A673 (cell line): ENCODE data around the gene GPR157. TPM values are rescaled to one million over a fixed set of nuclear protein-coding genes. Genes with fewer than 3 reads are reported as not detected.

Experiments used
- BruUV-seq: library from RNA; stranded (reverse); fragments of 400-500 nt; replicated peaks from 2 replicates; lab custom pipeline; 2021; lab: Mats Ljungman, UMichigan
- CTCF ChIA-PET: fragments of 300-600 bp; sonication (Branson Sonifier 250); formaldehyde crosslinking; loops from one replicate; lab custom pipeline; 2022; ENCODE audit warnings: antibody characterized with exemption; lab: Charles Lee
- POLR2A ChIA-PET: fragments of 300-600 bp; sonication (Branson Sonifier 250); formaldehyde crosslinking; loops from one replicate; lab custom pipeline; 2022; ENCODE audit warnings: antibody characterized with exemption; ENCODE audit not compliant: low non-redundant PET; lab: Charles Lee
- DNase-seq: peaks from one replicate; pipeline ENCODE4 v3.0.0-alpha.2; 2015; ENCODE audit warnings: low spot score
- H3K27ac ChIP-seq: fragments of 200-600 bp; sonication (generic); 2 replicates; pipeline ENCODE4 v1.5.1; 2016; ENCODE audit warnings: mixed run types, low read depth, mild to moderate bottlenecking, mixed read lengths, antibody characterized with exemption, low read length; ENCODE audit not compliant: poor library complexity, severe bottlenecking
- H3K27me3 ChIP-seq: fragments of 200-600 bp; sonication (generic); replicated peaks from 2 replicates; pipeline ENCODE4 v1.6.1; 2017; ENCODE audit warnings: mixed run types, low read depth, mild to moderate bottlenecking, mixed read lengths, antibody characterized with exemption, low read length; ENCODE audit not compliant: insufficient read depth, poor library complexity
- H3K36me3 ChIP-seq: fragments of 200-600 bp; sonication (generic); 2 replicates; pipeline ENCODE4 v1.6.1; 2016; ENCODE audit warnings: mixed run types, mild to moderate bottlenecking, mixed read lengths, antibody characterized with exemption, low read length; ENCODE audit not compliant: insufficient read depth, poor library complexity, severe bottlenecking
- H3K4me1 ChIP-seq: fragments of 200-600 bp; sonication (generic); 2 replicates; pipeline ENCODE4 v1.6.1; 2017; ENCODE audit warnings: mixed run types, mild to moderate bottlenecking, mixed read lengths, antibody characterized with exemption, low read length; ENCODE audit not compliant: insufficient read depth, poor library complexity, severe bottlenecking
- H3K4me3 ChIP-seq: fragments of 200-600 bp; sonication (generic); 2 replicates; pipeline ENCODE4 v1.5.1; 2016; ENCODE audit warnings: low read depth, mixed run types, mild to moderate bottlenecking, mixed read lengths, low read length; ENCODE audit not compliant: poor library complexity, severe bottlenecking
- H3K9me3 ChIP-seq: fragments of 200-600 bp; sonication (generic); 2 replicates; pipeline ENCODE4 v1.6.1; 2016; ENCODE audit warnings: mixed run types, low read depth, mild to moderate bottlenecking, mixed read lengths, antibody characterized with exemption, low read length; ENCODE audit not compliant: poor library complexity, severe bottlenecking
- EZH2 ChIP-seq: fragments of 200-600 bp; sonication (generic); IDR thresholded peaks from 2 replicates; pipeline ENCODE4 v1.6.1; 2017; ENCODE audit warnings: borderline replicate concordance, low read depth, mild to moderate bottlenecking, mixed read lengths, antibody characterized with exemption, low read length; ENCODE audit not compliant: poor library complexity, severe bottlenecking
- intact Hi-C: fragments of 100-400 bp; cut with micrococcal nuclease; formaldehyde crosslinking; loops from one replicate; pipeline ENCODE4 v1.10.0; 2022; ENCODE audit not compliant: unreplicated experiment
- total RNA-seq: library from RNA; stranded (reverse); gene quantifications from 2 replicates; pipeline ENCODE4 v1.2.3, GENCODE V29; 2021
- TF ChIP-seq, protein P1 (sequence below): fragments of 300-800, 200-600 bp; sonication (generic); conservative IDR thresholded peaks from 2 replicates; pipeline ENCODE4 v1.5.1; 2017; ENCODE audit warnings: low read depth, mild to moderate bottlenecking, antibody characterized with exemption, low read length, moderate library complexity, mixed read lengths

GPR157 gene
- total RNA-seq, 1 experiment from 2014 or later, result 0.34 TPM

DNA sequence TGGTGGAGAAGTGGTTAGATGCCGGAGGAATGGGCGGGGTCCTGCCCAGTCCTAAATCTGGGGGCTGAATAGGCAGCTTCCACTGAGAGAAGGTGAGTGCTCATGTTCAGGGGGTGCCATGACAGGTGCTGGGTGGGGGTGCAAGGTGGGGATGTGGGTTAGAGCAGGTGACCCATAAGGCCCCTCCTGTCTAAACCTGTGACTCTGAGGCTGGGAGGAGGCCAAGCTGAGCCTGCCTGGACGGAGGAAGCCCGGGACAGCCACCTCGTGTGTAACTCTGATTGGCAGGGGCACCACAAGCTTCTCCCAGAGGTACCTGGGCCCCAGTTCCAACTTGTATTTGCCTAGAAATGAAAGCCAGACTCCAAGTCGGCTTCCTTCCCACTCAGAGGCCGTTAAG is 10.7 kb downstream of the GPR157 start:
- no peaks in the 10 kb centered on the region for H3K4me1 ChIP-seq
- POLR2A ChIA-PET, result no interaction called here
- CTCF ChIA-PET, result interaction anchor here (0.7 kb wide), 1 partner anchor 79 kb away, joined by 12 read pairs; no protein-coding TSS in a partner anchor

DNA sequence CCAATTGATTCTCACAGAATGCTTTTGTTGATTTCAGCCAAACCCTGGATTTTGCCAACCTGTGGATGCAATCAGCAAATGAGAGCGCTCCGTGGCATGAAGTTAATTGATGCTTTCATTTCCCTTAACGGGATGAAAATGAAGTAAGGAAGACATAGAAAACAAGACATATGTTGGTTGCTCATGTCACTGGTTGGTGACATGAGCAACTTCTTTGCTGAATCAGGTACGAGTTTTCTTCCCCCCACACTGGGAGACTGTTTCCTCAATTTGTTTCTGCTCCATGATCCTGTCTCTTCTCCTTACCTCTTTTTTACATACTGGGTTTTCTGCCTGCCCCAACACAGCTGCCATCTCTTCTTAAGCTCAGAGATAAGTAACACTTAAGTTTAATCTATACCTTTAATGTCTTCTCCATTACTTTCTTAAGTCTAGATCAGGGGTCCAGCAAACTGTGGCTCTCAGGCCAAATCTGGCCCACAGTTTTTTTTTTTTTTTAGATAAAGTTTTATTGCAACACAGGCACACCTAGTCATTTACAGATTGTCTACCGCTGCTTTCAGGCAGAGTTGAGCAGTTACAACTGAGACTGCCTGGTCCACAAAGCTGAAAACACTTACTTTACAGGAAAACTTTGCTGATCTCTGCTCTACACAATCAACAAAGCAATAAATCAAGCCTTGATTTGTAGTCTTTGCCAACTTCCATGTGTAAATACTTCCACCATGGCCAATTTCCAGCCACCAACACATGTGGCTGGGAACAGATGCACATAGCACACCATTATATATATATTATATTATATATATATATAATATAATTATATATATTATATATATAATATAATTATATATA is 13.3 kb downstream of the GPR157 start:
- TF ChIP-seq, protein P1, sequence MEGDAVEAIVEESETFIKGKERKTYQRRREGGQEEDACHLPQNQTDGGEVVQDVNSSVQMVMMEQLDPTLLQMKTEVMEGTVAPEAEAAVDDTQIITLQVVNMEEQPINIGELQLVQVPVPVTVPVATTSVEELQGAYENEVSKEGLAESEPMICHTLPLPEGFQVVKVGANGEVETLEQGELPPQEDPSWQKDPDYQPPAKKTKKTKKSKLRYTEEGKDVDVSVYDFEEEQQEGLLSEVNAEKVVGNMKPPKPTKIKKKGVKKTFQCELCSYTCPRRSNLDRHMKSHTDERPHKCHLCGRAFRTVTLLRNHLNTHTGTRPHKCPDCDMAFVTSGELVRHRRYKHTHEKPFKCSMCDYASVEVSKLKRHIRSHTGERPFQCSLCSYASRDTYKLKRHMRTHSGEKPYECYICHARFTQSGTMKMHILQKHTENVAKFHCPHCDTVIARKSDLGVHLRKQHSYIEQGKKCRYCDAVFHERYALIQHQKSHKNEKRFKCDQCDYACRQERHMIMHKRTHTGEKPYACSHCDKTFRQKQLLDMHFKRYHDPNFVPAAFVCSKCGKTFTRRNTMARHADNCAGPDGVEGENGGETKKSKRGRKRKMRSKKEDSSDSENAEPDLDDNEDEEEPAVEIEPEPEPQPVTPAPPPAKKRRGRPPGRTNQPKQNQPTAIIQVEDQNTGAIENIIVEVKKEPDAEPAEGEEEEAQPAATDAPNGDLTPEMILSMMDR, result no peak
- TF ChIP-seq EZH2, result no peak
- H3K9me3 ChIP-seq, result no peaks in the 10 kb centered on the region
- intact Hi-C loops, result no loop called here

More for the DNA sequence above, 10.7 kb downstream of the GPR157 start:
- H3K9me3 ChIP-seq, result no peaks in the 10 kb centered on the region
- no peak overlapping the region for H3K27ac ChIP-seq
- no peaks in the 10 kb centered on the region for H3K36me3 ChIP-seq
- DNase-seq, result no peak
- no peaks in the 10 kb centered on the region for H3K27me3 ChIP-seq
- no peak overlapping the region for H3K4me3 ChIP-seq
- BruUV-seq, result no TSS peak
- intact Hi-C loops, result no loop called here
- TF ChIP-seq, protein P1, result no peak
- no peak for TF ChIP-seq EZH2

DNA sequence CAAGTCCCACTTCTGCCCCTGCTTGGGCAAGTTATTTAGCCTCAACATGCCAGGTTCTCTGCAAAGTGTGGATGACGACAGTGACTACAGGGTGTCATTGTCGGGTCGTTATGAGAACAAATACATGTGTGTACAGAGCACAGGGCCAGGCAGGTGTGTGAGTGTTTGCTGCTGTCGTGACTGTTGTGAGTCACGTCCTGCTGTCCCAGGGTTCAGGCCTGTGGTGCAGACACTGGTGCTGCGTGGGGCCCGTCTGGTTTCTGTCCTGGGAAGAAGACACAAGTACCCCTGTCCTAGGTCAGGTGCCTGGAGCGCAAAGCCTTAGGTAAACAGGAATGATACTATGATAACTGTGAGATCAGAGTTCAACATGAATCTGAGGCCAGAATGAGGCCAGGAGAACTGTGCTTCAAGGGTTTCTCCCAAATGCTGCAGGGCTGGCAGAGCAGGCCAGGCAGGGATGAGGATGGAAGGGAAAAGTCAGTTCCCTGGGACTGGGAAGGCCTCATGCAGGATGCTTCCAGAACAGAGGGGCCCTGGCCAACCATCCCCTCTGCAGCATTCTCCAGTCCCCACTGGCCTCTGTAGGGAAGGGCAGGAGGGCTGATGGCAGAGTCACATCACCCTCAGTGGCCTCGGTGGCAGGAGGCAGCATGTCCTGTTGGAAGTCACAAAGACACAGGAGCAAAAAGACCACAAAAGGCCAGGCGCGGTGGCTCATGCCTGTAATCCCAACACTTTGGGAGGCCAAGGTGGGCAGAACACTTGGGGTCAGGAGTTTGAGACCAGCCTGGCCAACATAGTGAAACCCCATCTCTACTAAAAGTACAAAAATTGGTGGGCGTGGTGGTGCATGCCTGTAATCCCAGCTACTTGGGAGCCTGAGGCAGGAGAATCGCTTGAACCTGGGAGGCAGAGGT is 15.7 kb downstream of the GPR157 start:
- no TSS peak for BruUV-seq
- no peak overlapping the region for H3K4me3 ChIP-seq
- no peak for TF ChIP-seq EZH2
- TF ChIP-seq, protein P1, result no peak
- no peak for DNase-seq
- no peaks in the 10 kb centered on the region for H3K27me3 ChIP-seq
- no peaks in the 10 kb centered on the region for H3K4me1 ChIP-seq
- intact Hi-C loops, result loop anchor here (5.0 kb wide), 1 partner anchor 379 kb away; no protein-coding TSS in a partner anchor
- POLR2A ChIA-PET, result no interaction called here
- H3K36me3 ChIP-seq, result no peaks in the 10 kb centered on the region
- CTCF ChIA-PET, result no interaction called here
- no peak overlapping the region for H3K27ac ChIP-seq
- H3K9me3 ChIP-seq, result no peaks in the 10 kb centered on the region

More for the DNA sequence above, 13.3 kb downstream of the GPR157 start:
- Histone ChIP-seq H3K4me1 (no peaks in the 10 kb centered on the region), H3K4me3 (no peak overlapping the region), H3K27ac (no peak overlapping the region), H3K36me3 (no peaks in the 10 kb centered on the region), H3K27me3 (no peaks in the 10 kb centered on the region)
- no TSS peak for BruUV-seq
- POLR2A ChIA-PET, result no interaction called here
- no peak for DNase-seq
- CTCF ChIA-PET, result interaction anchor here (0.7 to 1.2 kb wide), 2 partner anchors 80 to 342 kb away, joined by 4 to 7 read pairs; no protein-coding TSS in a partner anchor
